Osteocyte (in vitro differentiated cells): Measurements from ENCODE around the gene ECM1. TPM values are rescaled to one million over a fixed set of nuclear protein-coding genes. Genes with fewer than 3 reads are reported as not detected.

Experiments
- DNase-seq: peaks from one replicate; pipeline ENCODE4 v3.0.0; 2021; ENCODE audit warnings: mixed read lengths; ENCODE audit not compliant: unreplicated experiment; ENCODE audit errors: extremely low spot score
- H3K27ac Mint-ChIP-seq: one replicate; pipeline ENCODE4 v1.8.0; 2021; ENCODE audit warnings: mild to moderate bottlenecking, mixed read lengths; ENCODE audit not compliant: unreplicated experiment
- H3K27me3 Mint-ChIP-seq: one replicate; pipeline ENCODE4 v1.8.0; 2021; ENCODE audit warnings: mixed read lengths; ENCODE audit not compliant: unreplicated experiment
- H3K36me3 Mint-ChIP-seq: one replicate; pipeline ENCODE4 v1.8.0; 2021; ENCODE audit warnings: mixed read lengths; ENCODE audit not compliant: unreplicated experiment
- H3K4me1 Mint-ChIP-seq: one replicate; pipeline ENCODE4 v1.8.0; 2021; ENCODE audit warnings: mixed read lengths; ENCODE audit not compliant: unreplicated experiment
- H3K4me3 Mint-ChIP-seq: one replicate; pipeline ENCODE4 v1.8.0; 2021; ENCODE audit warnings: mild to moderate bottlenecking, moderate library complexity, mixed read lengths; ENCODE audit not compliant: unreplicated experiment
- H3K9me3 Mint-ChIP-seq: one replicate; pipeline ENCODE4 v1.8.0; 2021; ENCODE audit warnings: mixed read lengths; ENCODE audit not compliant: unreplicated experiment
- long read RNA-seq: library from polyadenylated mRNA; unstranded; transcript quantifications from one replicate; pipeline ENCODE4 v2.0.0, GENCODE V29; 2021
- total RNA-seq: library from RNA; stranded (reverse); gene quantifications from 2 replicates; pipeline ENCODE4 v1.2.1, GENCODE V29; 2021
- TF ChIP-seq, protein P1 (sequence below): fragments of 200-600 bp; sonication (generic); IDR thresholded peaks from 2 replicates; pipeline ENCODE4 v1.5.0; 2021; ENCODE audit warnings: antibody characterized with exemption, mild to moderate bottlenecking, moderate library complexity

ECM1 gene
- total RNA-seq, result 17.4 and 19.8 TPM in 2 replicates
- long read RNA-seq, transcript ECM1-202 (10 exons, 2,070 nt), result major isoform, 14 of 16 reads
- long read RNA-seq, partial matches to known transcripts, result 1 of 16 reads
- long read RNA-seq, other reads (novel, unspliced or antisense), result 1 of 16 reads

DNA sequence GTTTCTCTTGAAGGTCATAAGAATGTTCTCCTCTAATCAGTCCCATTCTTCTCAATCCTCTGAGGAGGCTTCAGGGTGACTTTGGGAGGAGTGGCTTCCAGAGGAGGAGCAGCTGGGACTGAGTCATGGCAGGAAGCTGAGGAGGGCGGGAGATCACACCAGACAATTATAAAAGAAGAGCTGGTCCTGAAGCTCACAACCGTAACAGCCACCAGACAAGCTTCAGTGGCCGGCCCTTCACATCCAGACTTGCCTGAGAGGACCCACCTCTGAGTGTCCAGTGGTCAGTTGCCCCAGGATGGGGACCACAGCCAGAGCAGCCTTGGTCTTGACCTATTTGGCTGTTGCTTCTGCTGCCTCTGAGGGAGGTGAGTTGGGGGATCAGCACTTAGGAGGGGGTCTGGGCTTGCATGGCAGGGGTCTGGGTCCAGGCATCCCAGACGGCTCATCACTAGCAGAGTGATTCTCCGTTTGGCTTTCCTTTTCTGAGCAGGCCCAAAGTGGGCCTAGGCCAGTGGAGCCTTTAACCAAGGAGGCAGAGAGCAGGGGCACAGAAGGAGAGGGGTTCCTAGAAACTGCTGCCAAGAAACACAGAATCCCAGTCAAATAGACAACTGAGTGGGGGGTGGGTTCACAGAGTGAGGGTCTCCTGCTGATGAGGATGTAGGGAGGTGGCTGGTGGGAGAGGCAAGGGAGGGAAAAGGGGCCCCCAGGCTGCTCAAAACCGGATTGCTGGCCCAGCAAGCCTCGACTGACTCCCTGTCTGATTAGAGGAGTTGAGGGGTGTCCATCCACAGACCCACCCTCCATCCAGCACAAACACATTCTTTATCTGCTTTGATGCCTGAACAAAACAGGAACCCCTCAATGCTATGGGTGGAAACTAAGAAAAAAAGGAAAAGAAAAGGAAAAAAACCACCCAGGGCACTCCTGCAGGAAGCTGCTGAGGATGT, at the start of gene ECM1:
Gene ECM1 (plus strand): TSS at position 198 of the 953 bp plus-strand sequence. CDS start 101 bp downstream, at position 299.
- Mint-ChIP-seq H3K36me3 (peaks cover 39% of the 10 kb centered on the region), H3K4me3 (peak within 1 kb of the TSS; percentile 14), H3K4me1 (peaks cover 26% of the 10 kb centered on the region), H3K9me3 (no peaks in the 10 kb centered on the region), H3K27me3 (no peaks in the 10 kb centered on the region), H3K27ac (peak within 1 kb of the TSS; percentile 88)
- TF ChIP-seq, protein P1, sequence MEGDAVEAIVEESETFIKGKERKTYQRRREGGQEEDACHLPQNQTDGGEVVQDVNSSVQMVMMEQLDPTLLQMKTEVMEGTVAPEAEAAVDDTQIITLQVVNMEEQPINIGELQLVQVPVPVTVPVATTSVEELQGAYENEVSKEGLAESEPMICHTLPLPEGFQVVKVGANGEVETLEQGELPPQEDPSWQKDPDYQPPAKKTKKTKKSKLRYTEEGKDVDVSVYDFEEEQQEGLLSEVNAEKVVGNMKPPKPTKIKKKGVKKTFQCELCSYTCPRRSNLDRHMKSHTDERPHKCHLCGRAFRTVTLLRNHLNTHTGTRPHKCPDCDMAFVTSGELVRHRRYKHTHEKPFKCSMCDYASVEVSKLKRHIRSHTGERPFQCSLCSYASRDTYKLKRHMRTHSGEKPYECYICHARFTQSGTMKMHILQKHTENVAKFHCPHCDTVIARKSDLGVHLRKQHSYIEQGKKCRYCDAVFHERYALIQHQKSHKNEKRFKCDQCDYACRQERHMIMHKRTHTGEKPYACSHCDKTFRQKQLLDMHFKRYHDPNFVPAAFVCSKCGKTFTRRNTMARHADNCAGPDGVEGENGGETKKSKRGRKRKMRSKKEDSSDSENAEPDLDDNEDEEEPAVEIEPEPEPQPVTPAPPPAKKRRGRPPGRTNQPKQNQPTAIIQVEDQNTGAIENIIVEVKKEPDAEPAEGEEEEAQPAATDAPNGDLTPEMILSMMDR, result no peak
- DNase-seq, result no peak

DNA sequence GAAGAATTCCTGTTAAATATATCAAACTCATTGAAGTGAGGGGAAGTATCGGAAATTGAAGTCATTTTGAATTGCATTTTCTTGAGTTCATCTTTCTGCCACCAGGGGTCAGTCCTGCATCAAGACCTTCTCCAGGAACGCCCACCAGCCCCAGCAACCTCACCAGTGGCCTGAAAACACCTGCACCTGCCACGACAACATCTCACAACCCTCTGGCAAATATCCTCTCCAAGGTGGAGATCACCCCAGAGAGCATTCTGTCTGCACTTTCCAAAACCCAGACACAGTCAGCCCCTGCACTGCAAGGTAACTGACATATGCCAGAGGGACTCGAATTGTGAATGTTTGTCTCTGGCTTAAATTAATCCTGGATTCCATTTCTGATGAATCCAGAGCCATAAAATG, 43.5 kb upstream of the ECM1 start:
- Mint-ChIP-seq H3K36me3 (peaks cover 11% of the 10 kb centered on the region), H3K27me3 (no peaks in the 10 kb centered on the region), H3K27ac (no peak overlapping the region), H3K4me1 (no peaks in the 10 kb centered on the region), H3K4me3 (no peak overlapping the region), H3K9me3 (no peaks in the 10 kb centered on the region)
- DNase-seq, result peak; percentile 84
- TF ChIP-seq, protein P1, result peak; percentile 79

GRCh38 chr1:150466964-150467363, 40.9 kb upstream of the ECM1 start:
- Mint-ChIP-seq H3K27ac (no peak overlapping the region), H3K9me3 (no peaks in the 10 kb centered on the region)

DNA sequence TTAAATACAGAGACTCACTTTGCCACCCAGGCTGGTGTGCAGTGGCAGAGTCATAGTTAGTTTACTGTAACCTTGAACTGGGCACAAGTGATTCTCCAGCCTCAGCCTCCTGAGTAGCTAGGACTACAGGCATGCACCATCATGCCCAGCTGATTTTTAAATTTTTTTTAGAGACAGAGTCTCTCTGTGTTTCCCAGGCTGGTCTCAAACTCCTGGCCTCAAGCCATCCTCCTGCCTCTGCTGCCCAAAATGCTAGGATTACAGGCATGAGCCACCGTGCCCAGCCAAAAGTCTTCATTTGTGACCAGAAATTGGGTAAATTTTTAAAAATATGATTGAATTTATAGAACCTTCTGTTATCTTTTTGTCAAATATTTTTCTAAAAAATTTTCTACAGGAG, 38.6 kb upstream of the ECM1 start:
- Mint-ChIP-seq H3K4me1 (no peaks in the 10 kb centered on the region), H3K36me3 (peaks cover 35% of the 10 kb centered on the region)
- TF ChIP-seq, protein P1, result no peak

More at GRCh38 chr1:150466964-150467363, 40.9 kb upstream of the ECM1 start:
- Mint-ChIP-seq H3K27me3 (no peaks in the 10 kb centered on the region), H3K4me1 (no peaks in the 10 kb centered on the region), H3K36me3 (peaks cover 32% of the 10 kb centered on the region), H3K4me3 (no peak overlapping the region)
- DNase-seq, result no peak
- TF ChIP-seq, protein P1, result no peak

DNA sequence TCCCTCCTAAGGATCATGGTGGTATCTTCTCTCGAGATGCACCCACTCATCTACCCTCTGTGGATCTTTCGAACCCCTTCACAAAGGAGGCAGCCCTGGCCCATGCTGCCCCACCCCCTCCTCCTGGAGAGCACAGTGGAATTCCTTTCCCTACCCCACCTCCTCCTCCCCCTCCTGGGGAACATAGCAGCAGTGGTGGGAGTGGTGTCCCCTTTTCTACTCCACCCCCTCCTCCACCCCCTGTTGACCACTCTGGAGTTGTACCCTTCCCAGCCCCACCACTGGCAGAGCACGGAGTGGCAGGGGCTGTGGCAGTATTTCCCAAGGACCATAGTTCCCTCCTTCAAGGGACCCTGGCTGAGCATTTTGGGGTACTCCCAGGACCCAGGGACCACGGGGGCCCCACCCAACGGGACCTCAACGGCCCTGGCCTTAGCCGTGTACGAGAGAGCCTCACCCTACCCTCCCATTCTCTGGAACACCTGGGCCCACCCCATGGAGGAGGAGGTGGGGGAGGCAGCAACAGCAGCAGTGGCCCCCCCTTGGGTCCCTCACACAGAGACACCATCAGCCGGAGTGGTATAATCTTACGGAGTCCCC, 35.2 kb upstream of the ECM1 start:
- Mint-ChIP-seq H3K4me3 (no peak overlapping the region), H3K9me3 (no peaks in the 10 kb centered on the region), H3K36me3 (peaks cover 29% of the 10 kb centered on the region), H3K27me3 (no peaks in the 10 kb centered on the region), H3K4me1 (no peaks in the 10 kb centered on the region), H3K27ac (no peak overlapping the region)
- TF ChIP-seq, protein P1, result no peak
- no peak for DNase-seq

More for the DNA sequence above, 38.6 kb upstream of the ECM1 start:
- Mint-ChIP-seq H3K9me3 (no peaks in the 10 kb centered on the region), H3K4me3 (no peak overlapping the region), H3K27ac (no peak overlapping the region), H3K27me3 (no peaks in the 10 kb centered on the region)
- DNase-seq, result no peak
